Measurements from ENCODE around the gene PTPN3. TPM values are rescaled to one million over a fixed set of nuclear protein-coding genes. Genes with fewer than 3 reads are reported as not detected.

The PTPN3 gene
- total RNA-seq, 2 experiments from 2014 or later = not detected

GRCh38 chr9:109426626-109427402 lies 71.3 kb downstream of the PTPN3 start:
- intact Hi-C loops (cut with micrococcal nuclease; ENCODE audit: unreplicated experiment) = no loop called here
- no peak for DNase-seq (ENCODE audit: low spot score)
- H2AFZ ChIP-seq (ENCODE audit: low read length) = no peak overlapping the region
- no peak overlapping the region for H3K4me3 ChIP-seq (ENCODE audit: low read depth, low read length, poor library complexity, severe bottlenecking)
- no peaks in the 10 kb centered on the region for H3K79me2 ChIP-seq (ENCODE audit: insufficient read depth, low read depth, low read length)
- no peaks in the 10 kb centered on the region for H3K36me3 ChIP-seq (ENCODE audit: insufficient read depth, low read length)
- no peaks in the 10 kb centered on the region for H3K9me3 ChIP-seq (ENCODE audit: low read length)
- no peaks in the 10 kb centered on the region for H4K20me1 ChIP-seq (ENCODE audit: insufficient read depth, low read length)
- no peaks in the 10 kb centered on the region for H3K9me2 ChIP-seq (ENCODE audit: insufficient read depth, low read length)
- H3K4me2 ChIP-seq (ENCODE audit: low read length) = no peak overlapping the region
- H3K27ac ChIP-seq (ENCODE audit: low read depth, low read length, poor library complexity, severe bottlenecking) = no peak overlapping the region
- ChIA-PET POLR2A (no interaction called here), CTCF (ENCODE audit: unreplicated experiment) (no interaction called here)
- H3K4me1 ChIP-seq (ENCODE audit: insufficient read depth, low read length, poor library complexity, severe bottlenecking) = peaks cover 11% of the 10 kb centered on the region
- no TSS peak for BruUV-seq (replicated peaks)
- TF ChIP-seq, protein P1, sequence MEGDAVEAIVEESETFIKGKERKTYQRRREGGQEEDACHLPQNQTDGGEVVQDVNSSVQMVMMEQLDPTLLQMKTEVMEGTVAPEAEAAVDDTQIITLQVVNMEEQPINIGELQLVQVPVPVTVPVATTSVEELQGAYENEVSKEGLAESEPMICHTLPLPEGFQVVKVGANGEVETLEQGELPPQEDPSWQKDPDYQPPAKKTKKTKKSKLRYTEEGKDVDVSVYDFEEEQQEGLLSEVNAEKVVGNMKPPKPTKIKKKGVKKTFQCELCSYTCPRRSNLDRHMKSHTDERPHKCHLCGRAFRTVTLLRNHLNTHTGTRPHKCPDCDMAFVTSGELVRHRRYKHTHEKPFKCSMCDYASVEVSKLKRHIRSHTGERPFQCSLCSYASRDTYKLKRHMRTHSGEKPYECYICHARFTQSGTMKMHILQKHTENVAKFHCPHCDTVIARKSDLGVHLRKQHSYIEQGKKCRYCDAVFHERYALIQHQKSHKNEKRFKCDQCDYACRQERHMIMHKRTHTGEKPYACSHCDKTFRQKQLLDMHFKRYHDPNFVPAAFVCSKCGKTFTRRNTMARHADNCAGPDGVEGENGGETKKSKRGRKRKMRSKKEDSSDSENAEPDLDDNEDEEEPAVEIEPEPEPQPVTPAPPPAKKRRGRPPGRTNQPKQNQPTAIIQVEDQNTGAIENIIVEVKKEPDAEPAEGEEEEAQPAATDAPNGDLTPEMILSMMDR (conservative IDR thresholded peaks at IDR 0.05; ENCODE audit: low read length) = no peak
- TF ChIP-seq EZH2phosphoT487 (IDR thresholded peaks at IDR 0.05; ENCODE audit: borderline replicate concordance, low read depth, low read length) = no peak

- intact Hi-C loops (cut with micrococcal nuclease; ENCODE audit: unreplicated experiment) = no loop called here
- Histone ChIP-seq H4K20me1 (ENCODE audit: insufficient read depth, low read length) (no peaks in the 10 kb centered on the region), H3K4me2 (ENCODE audit: low read length) (no peak overlapping the region), H3K27ac (ENCODE audit: low read depth, low read length, poor library complexity, severe bottlenecking) (no peak overlapping the region), H3K4me3 (ENCODE audit: low read depth, low read length, poor library complexity, severe bottlenecking) (no peak overlapping the region), H3K9me3 (ENCODE audit: low read length) (no peaks in the 10 kb centered on the region), H2AFZ (ENCODE audit: low read length) (no peak overlapping the region), H3K9me2 (ENCODE audit: insufficient read depth, low read length) (no peaks in the 10 kb centered on the region), H3K36me3 (ENCODE audit: insufficient read depth, low read length) (no peaks in the 10 kb centered on the region), H3K4me1 (ENCODE audit: insufficient read depth, low read length, poor library complexity, severe bottlenecking) (peaks cover 12% of the 10 kb centered on the region), H3K79me2 (ENCODE audit: insufficient read depth, low read depth, low read length) (no peaks in the 10 kb centered on the region)
- ChIA-PET POLR2A (no interaction called here), CTCF (ENCODE audit: unreplicated experiment) (no interaction called here)
- no peak for DNase-seq (ENCODE audit: low spot score)
- TF ChIP-seq EZH2phosphoT487 (IDR thresholded peaks at IDR 0.05; ENCODE audit: borderline replicate concordance, low read depth, low read length) = no peak
- TF ChIP-seq, protein P1 (conservative IDR thresholded peaks at IDR 0.05; ENCODE audit: low read length) = no peak
- BruUV-seq (replicated peaks) = no TSS peak
Observed at GRCh38 chr9:109424618-109425017, 73.5 kb downstream of the PTPN3 start.

DNA sequence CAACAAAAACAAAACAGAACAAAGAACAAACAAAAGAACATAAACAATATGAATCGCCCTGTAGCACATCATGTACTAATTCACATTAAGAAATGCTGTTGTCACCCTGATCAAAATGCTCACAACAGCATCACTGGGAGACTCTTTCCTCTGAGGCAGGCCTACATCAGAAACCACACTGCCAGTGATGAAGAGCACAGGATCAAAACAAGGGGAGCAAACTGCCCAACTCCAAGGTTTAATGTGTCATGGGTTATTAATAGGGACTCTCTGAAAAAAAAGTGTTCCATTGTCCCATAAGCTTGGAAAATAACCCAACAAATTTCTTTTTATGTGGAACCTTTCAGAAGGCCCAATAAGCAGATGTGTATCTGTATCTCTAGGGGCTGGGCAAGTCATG lies 74.2 kb downstream of the PTPN3 start:
- H3K4me3 ChIP-seq (ENCODE audit: low read depth, low read length, poor library complexity, severe bottlenecking) = no peak overlapping the region
- no peak for DNase-seq (ENCODE audit: low spot score)
- intact Hi-C loops (cut with micrococcal nuclease; ENCODE audit: unreplicated experiment) = no loop called here
- POLR2A ChIA-PET = no interaction called here
- CTCF ChIA-PET (ENCODE audit: unreplicated experiment) = no interaction called here
- H3K27ac ChIP-seq (ENCODE audit: low read depth, low read length, poor library complexity, severe bottlenecking) = no peak overlapping the region
- H3K36me3 ChIP-seq (ENCODE audit: insufficient read depth, low read length) = no peaks in the 10 kb centered on the region
- no TSS peak for BruUV-seq (replicated peaks)
- H3K9me3 ChIP-seq (ENCODE audit: low read length) = no peaks in the 10 kb centered on the region
- peaks cover 20% of the 10 kb centered on the region for H3K4me1 ChIP-seq (ENCODE audit: insufficient read depth, low read length, poor library complexity, severe bottlenecking)
- no peak overlapping the region for H2AFZ ChIP-seq (ENCODE audit: low read length)
- no peaks in the 10 kb centered on the region for H4K20me1 ChIP-seq (ENCODE audit: insufficient read depth, low read length)
- H3K9me2 ChIP-seq (ENCODE audit: insufficient read depth, low read length) = no peaks in the 10 kb centered on the region
- no peaks in the 10 kb centered on the region for H3K79me2 ChIP-seq (ENCODE audit: insufficient read depth, low read depth, low read length)
- TF ChIP-seq EZH2phosphoT487 (IDR thresholded peaks at IDR 0.05; ENCODE audit: borderline replicate concordance, low read depth, low read length) = no peak
- TF ChIP-seq, protein P1 (conservative IDR thresholded peaks at IDR 0.05; ENCODE audit: low read length) = no peak
- no peak overlapping the region for H3K4me2 ChIP-seq (ENCODE audit: low read length)
